Testis (tissue), 5 donors: ENCODE results near the gene VDAC2. TPM values are rescaled to one million over a fixed set of nuclear protein-coding genes. Genes with fewer than 3 reads are reported as not detected.

ENCODE experiments used
- DNase-seq: peaks from one replicate; pipeline ENCODE4 v3.0.0-alpha.2; 2019
- H3K27ac ChIP-seq, 2 donors: fragments of 200-600 bp; sonication (generic); one replicate each; pipeline ENCODE4 v1.5.1; 2019
- H3K27me3 ChIP-seq: fragments of 200-600 bp; sonication (generic); one replicate; pipeline ENCODE4 v1.5.1; 2019
- H3K36me3 ChIP-seq: fragments of 200-600 bp; sonication (generic); one replicate; pipeline ENCODE4 v1.5.1; 2017; ENCODE audit warnings: low read depth; ENCODE audit errors: missing control alignments
- H3K4me1 ChIP-seq: fragments of 200-600 bp; sonication (generic); one replicate; pipeline ENCODE4 v1.5.1; 2019
- H3K4me3 ChIP-seq, 2 donors: fragments of 200-600 bp; sonication (generic); one replicate each; pipeline ENCODE4 v1.5.1; 2017 to 2019
- H3K9me3 ChIP-seq: fragments of 200-600 bp; sonication (generic); one replicate; pipeline ENCODE4 v1.5.1; 2017
- CTCF ChIP-seq, 3 experiments: fragments of 450-650 bp in 2 of 3; fragments of 200-600 bp in 1 of 3; sonication (generic) in 1 of 3; IDR thresholded peaks; one replicate each; pipeline ENCODE4 v1.5.1; 2016 to 2019; ENCODE audit warnings: antibody characterized with exemption in 3 of 3, mild to moderate bottlenecking in 2 of 3, moderate library complexity in 1 of 3
- POLR2A ChIP-seq: fragments of 450-650 bp; IDR thresholded peaks from one replicate; pipeline ENCODE4 v1.6.1; 2017; ENCODE audit warnings: antibody characterized with exemption, mild to moderate bottlenecking, moderate library complexity
- WGBS, 2 donors: methylation state at CpG; one replicate each; pipeline ENCODE4 v1.1.5; 2018; 5-methylcytosine and 5-hydroxymethylcytosine counted together
- intact Hi-C: fragments of 100-400 bp; cut with DNase I; formaldehyde crosslinking; loops from one replicate; pipeline ENCODE4 v1.15.1; 2023; ENCODE audit warnings: low total_unique reads
- long read RNA-seq, 2 donors: transcript quantifications; one replicate each; lab custom pipeline, GENCODE V29; 2026
- polyA plus RNA-seq: library from polyadenylated mRNA; stranded (reverse); fragments of 350-450 nt; fragmentation: Illumina TruSeq; extraction: RNeasy Lipid Tissue Mini Kit (QIAGEN cat#74804); gene quantifications from one replicate; pipeline ENCODE4 v1.2.3, GENCODE V29; 2014; ENCODE audit warnings: low read depth, low replicate concordance; ENCODE audit not compliant: insufficient read depth
- total RNA-seq, 2 donors: library from RNA; depleted of rRNA; stranded (reverse); fragments of >200 nt; gene quantifications; one replicate each; pipeline ENCODE4 v1.2.3, GENCODE V29; 2016

The VDAC2 gene
- total RNA-seq (100 to 1,000 TPM; 105 to 111 TPM), polyA plus RNA-seq (234 TPM)
- long read RNA-seq, donor 1, transcript VDAC2-203 (10 exons, 1,557 nt) = major isoform, 79 of 100 reads
- long read RNA-seq, donor 1, partial matches to known transcripts = 20 of 100 reads
- long read RNA-seq, donor 1, other reads (novel, unspliced or antisense) = 0 of 100 reads
- long read RNA-seq, donor 2, transcript VDAC2-203 (10 exons, 1,557 nt) = major isoform, 45 of 70 reads
- long read RNA-seq, donor 2, partial matches to known transcripts = 24 of 70 reads
- long read RNA-seq, donor 2, other reads (novel, unspliced or antisense) = 0 of 70 reads

DNA sequence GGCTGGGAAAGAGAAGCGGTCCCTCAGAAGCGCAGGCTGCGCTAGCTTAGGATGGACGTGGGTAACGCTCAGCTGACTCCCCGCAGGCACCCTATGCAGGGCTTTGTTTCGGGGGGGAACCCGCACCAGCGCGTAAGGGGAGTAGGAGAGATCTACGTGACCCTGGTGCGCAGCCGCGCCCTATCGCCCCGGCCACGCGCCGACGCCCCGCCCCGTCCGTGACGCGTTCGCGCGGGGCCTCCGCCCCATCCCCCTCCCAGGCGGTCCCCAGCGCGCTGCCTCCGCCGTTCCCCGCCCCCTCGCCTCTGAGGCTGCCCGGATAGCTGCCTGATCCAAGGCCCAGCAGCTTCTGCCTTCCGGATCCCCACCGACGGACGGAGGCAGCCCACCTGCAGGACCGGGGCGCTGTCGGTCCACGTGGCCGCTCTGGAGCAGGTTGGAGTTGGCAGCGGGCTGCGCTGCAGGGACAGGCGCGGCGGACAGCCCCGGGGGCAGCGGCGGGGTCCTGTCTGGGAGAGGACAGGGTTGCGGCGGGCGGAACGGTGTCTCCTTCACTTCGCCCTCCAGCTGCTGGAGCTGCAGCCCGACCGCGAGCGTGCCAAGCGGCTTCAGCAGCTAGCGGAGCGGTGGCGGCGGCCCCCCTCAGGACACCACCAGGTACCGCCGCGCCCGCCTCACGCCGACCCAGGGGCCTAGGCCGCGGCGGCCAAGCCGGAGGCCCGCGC is at the start of gene VDAC2:
Gene VDAC2 (plus strand): TSS at position 515 of the 725 bp plus-strand sequence. CDS start 363 bp downstream, outside the sequence.
- Histone ChIP-seq H3K27ac (peak within 1 kb of the TSS; percentile 98 to 99), H3K27me3 (no peaks in the 10 kb centered on the region), H3K9me3 (no peaks in the 10 kb centered on the region), H3K36me3 (no peaks in the 10 kb centered on the region), H3K4me1 (peaks cover 17% of the 10 kb centered on the region), H3K4me3 (peak within 1 kb of the TSS; percentile 99)
- intact Hi-C loops = no loop called here
- TF ChIP-seq CTCF (IDR thresholded peaks at IDR 0.05) (peak in 1 of 3 experiments; percentile 5), POLR2A (peak; percentile 43)
- DNase-seq = peak; percentile 92
- 0% methylated on average over 4 to 43 of the region's 80 CpGs for WGBS, 2 donors

DNA sequence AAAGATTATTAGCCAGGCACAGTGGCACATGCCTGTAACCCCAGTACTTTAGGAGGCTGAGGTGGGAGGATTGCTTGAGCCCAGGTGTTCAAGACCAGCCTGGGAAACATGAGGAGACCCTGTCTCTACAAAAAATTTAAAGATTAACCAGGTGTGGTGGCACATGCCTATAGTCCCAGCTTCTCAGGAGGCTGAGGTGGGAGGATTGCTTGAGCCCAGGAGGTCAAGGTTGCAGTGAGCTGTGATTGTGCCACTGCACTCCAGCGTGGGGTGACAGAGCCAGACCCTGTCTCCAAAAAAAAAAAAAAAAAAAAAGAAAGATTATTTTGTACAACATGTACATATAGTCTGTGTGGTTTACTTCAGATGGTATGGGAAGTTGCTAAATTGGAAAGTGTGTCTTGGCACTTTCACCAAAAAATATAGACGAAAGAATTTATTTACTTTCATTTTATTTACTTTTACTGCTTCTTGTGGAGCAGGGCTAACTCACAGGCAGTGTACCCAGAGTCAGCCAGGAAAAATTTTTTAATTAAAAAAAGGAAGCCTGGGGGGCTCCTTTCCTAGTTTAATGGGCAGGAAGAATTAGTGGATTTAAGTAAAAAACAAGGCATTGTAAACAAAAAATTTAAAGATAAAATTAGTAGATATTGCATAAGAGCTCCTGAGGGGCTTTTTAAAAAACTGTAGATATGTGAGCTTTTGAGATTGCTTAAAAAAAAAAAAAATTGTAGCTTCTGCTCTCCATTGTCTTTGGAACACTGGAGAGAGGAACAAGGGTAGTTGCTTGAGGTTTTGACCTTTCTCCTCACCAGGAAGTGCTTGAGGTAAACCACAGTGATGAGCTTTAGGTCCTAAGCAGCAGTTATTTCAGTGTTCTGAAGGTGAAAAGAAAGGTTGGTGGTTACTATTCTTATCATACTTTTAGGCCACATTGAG is 44.6 kb upstream of the VDAC2 start:
- H3K4me3 ChIP-seq = no peak overlapping the region
- no peak for DNase-seq

DNA sequence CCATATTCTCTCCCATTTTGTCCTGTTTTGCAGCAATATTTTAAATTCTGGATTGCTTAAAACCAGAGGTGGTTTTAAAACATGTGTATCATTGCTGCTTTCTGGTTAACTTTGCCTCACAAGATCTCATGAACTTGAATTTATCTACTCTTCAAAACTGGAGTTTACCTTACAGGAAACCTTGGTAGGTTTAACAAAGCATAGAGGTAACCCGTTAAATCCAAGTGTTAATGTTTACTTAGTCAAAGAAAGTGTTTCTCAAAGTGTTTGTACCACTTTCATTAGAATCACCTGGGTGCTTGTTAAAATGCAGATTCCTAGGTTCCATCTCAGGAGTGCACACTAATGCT is 44.0 kb upstream of the VDAC2 start:
- Histone ChIP-seq H3K4me1 (peaks cover 26% of the 10 kb centered on the region), H3K9me3 (no peaks in the 10 kb centered on the region), H3K27ac (peak overlapping the region in 1 of 2 donors; percentile 46), H3K4me3 (no peak overlapping the region), H3K36me3 (no peaks in the 10 kb centered on the region), H3K27me3 (no peaks in the 10 kb centered on the region)
- intact Hi-C loops = no loop called here
- WGBS, 2 donors = 85 to 95% methylated on average over 1 of the region's 1 CpG
- DNase-seq = no peak
- TF ChIP-seq POLR2A (no peak), CTCF (IDR thresholded peaks at IDR 0.05) (no peak)

More for the DNA sequence above, 44.6 kb upstream of the VDAC2 start:
- intact Hi-C loops = no loop called here
- no peaks in the 10 kb centered on the region for H3K36me3 ChIP-seq
- WGBS, 2 donors = 44 to 48% methylated on average over 2 of the region's 2 CpGs
- no peak for TF ChIP-seq POLR2A
- no peak for TF ChIP-seq CTCF (IDR thresholded peaks at IDR 0.05)
- no peaks in the 10 kb centered on the region for H3K27me3 ChIP-seq
- H3K4me1 ChIP-seq = peaks cover 26% of the 10 kb centered on the region
- peak overlapping the region; percentile 43 to 46 for H3K27ac ChIP-seq
- H3K9me3 ChIP-seq = no peaks in the 10 kb centered on the region

GRCh38 chr10:75168275-75168674 is 42.3 kb upstream of the VDAC2 start:
- Histone ChIP-seq H3K9me3 (no peaks in the 10 kb centered on the region), H3K4me1 (peaks cover 26% of the 10 kb centered on the region), H3K27me3 (no peaks in the 10 kb centered on the region), H3K36me3 (no peaks in the 10 kb centered on the region), H3K27ac (no peak overlapping the region), H3K4me3 (no peak overlapping the region)
- DNase-seq = no peak
- WGBS, 2 donors = 81 to 95% methylated on average over 6 of the region's 6 CpGs
- TF ChIP-seq CTCF (IDR thresholded peaks at IDR 0.05) = no peak
- TF ChIP-seq POLR2A = no peak
- intact Hi-C loops = no loop called here
